Smooth muscle cell (in vitro differentiated cells): Measurements from ENCODE around the gene DNAI1. TPM values are rescaled to one million over a fixed set of nuclear protein-coding genes. Genes with fewer than 3 reads are reported as not detected.

Experiments used
- DNase-seq: peaks from one replicate; lab custom pipeline; 2025; ENCODE audit not compliant: unreplicated experiment; lab: John Stamatoyannopoulos, UW
- H2AFZ ChIP-seq: fragments of 200-600 bp; sonication (generic); 2 replicates; pipeline ENCODE4 v1.6.0; 2016; ENCODE audit warnings: antibody characterized with exemption, low read depth, mild to moderate bottlenecking
- H3F3A ChIP-seq: fragments of 200-600 bp; sonication (generic); 2 replicates; pipeline ENCODE4 v1.6.0; 2017; ENCODE audit warnings: antibody characterized with exemption, low read depth
- H3K27ac ChIP-seq: fragments of 200-600 bp; sonication (generic); 2 replicates; pipeline ENCODE4 v1.5.1; 2016; ENCODE audit warnings: low read depth, mild to moderate bottlenecking
- H3K27me3 ChIP-seq: fragments of 200-600 bp; sonication (generic); 2 replicates; pipeline ENCODE4 v1.6.1; 2016; ENCODE audit warnings: low read depth, mild to moderate bottlenecking
- H3K36me3 ChIP-seq: fragments of 200-600 bp; sonication (generic); 2 replicates; pipeline ENCODE4 v1.5.1; 2016; ENCODE audit warnings: low read depth
- H3K4me1 ChIP-seq: fragments of 200-600 bp; sonication (generic); 2 replicates; pipeline ENCODE4 v1.5.1; 2016; ENCODE audit warnings: low read depth
- H3K4me2 ChIP-seq: fragments of 200-600 bp; sonication (generic); 2 replicates; pipeline ENCODE4 v1.6.0; 2016; ENCODE audit warnings: mild to moderate bottlenecking
- H3K4me3 ChIP-seq: fragments of 200-600 bp; sonication (generic); 2 replicates; pipeline ENCODE4 v1.5.1; 2016; ENCODE audit warnings: mild to moderate bottlenecking
- H3K79me2 ChIP-seq: fragments of 200-600 bp; sonication (generic); 2 replicates; pipeline ENCODE4 v1.6.0; 2016; ENCODE audit warnings: low read depth, mild to moderate bottlenecking
- H3K9ac ChIP-seq: fragments of 200-600 bp; sonication (generic); 2 replicates; pipeline ENCODE4 v1.6.0; 2016; ENCODE audit warnings: low read depth
- H3K9me3 ChIP-seq: fragments of 200-600 bp; sonication (generic); replicated peaks from 2 replicates; pipeline ENCODE4 v1.5.1; 2016; ENCODE audit warnings: low read depth
- H4K20me1 ChIP-seq: fragments of 200-600 bp; sonication (generic); 2 replicates; pipeline ENCODE4 v1.6.0; 2016; ENCODE audit warnings: low read depth
- CTCF ChIP-seq: fragments of 200-600 bp; sonication (generic); IDR thresholded peaks from 2 replicates; pipeline ENCODE4 v1.5.1; 2017; ENCODE audit warnings: borderline replicate concordance, mild to moderate bottlenecking, antibody characterized with exemption; ENCODE audit not compliant: insufficient read depth, poor library complexity, severe bottlenecking
- WGBS: methylation state at CpG from one replicate; pipeline ENCODE4 v1.1.7; 2016; ENCODE audit warnings: low lambda C conversion rate; 5-methylcytosine and 5-hydroxymethylcytosine counted together
- polyA plus RNA-seq: library from polyadenylated mRNA; unstranded; fragments of >200 nt; fragmentation: Nextera tagmentation; extraction: Ambion mirVana; gene quantifications from 2 replicates; pipeline ENCODE4 v1.2.1, GENCODE V29; 2016
- total RNA-seq: library from RNA; depleted of rRNA; stranded (reverse); fragments of >200 nt; gene quantifications from 2 replicates; pipeline ENCODE4 v1.2.3, GENCODE V29; 2014

Gene DNAI1
- total and polyA plus RNA-seq, 2 experiments from 2014 or later, result 0.31 TPM; not detected in 1

- DNase-seq, result no peak
- Histone ChIP-seq H3K36me3 (no peaks in the 10 kb centered on the region), H3K4me3 (no peak overlapping the region), H3K4me1 (peaks cover 44% of the 10 kb centered on the region), H3K27me3 (no peaks in the 10 kb centered on the region), H3F3A (peaks cover 9% of the 10 kb centered on the region), H3K27ac (no peak overlapping the region), H3K9ac (no peak overlapping the region), H2AFZ (no peak overlapping the region), H3K9me3 (no peaks in the 10 kb centered on the region), H3K79me2 (no peaks in the 10 kb centered on the region), H3K4me2 (no peak overlapping the region), H4K20me1 (no peaks in the 10 kb centered on the region)
- 94% methylated on average over 16 of the region's 16 CpGs for WGBS
- no peak for TF ChIP-seq CTCF
These were observed 106.0 kb downstream of the DNAI1 start for GRCh38 chr9:34564617-34565016.

- Histone ChIP-seq H3K4me1 (peaks cover 41% of the 10 kb centered on the region), H3K27ac (no peak overlapping the region), H3K36me3 (no peaks in the 10 kb centered on the region), H3K79me2 (no peaks in the 10 kb centered on the region), H3F3A (no peaks in the 10 kb centered on the region), H3K9ac (no peak overlapping the region), H4K20me1 (peaks cover 2% of the 10 kb centered on the region), H3K27me3 (no peaks in the 10 kb centered on the region), H2AFZ (no peak overlapping the region), H3K4me2 (no peak overlapping the region), H3K4me3 (no peak overlapping the region), H3K9me3 (no peaks in the 10 kb centered on the region)
- 82% methylated on average over 8 of the region's 8 CpGs for WGBS
- no peak for TF ChIP-seq CTCF
- no peak for DNase-seq
These were observed 107.3 kb downstream of the DNAI1 start for GRCh38 chr9:34565856-34566255.

- no peak overlapping the region for H3K4me2 ChIP-seq
- no peak overlapping the region for H3K27ac ChIP-seq
- H4K20me1 ChIP-seq, result peaks cover 3% of the 10 kb centered on the region
- no peaks in the 10 kb centered on the region for H3K9me3 ChIP-seq
- no peak overlapping the region for H3K4me3 ChIP-seq
- no peak for TF ChIP-seq CTCF
- no peaks in the 10 kb centered on the region for H3K27me3 ChIP-seq
- WGBS, result 74% methylated on average over 8 of the region's 8 CpGs
- no peaks in the 10 kb centered on the region for H3F3A ChIP-seq
- H3K4me1 ChIP-seq, result peaks cover 37% of the 10 kb centered on the region
- no peaks in the 10 kb centered on the region for H3K79me2 ChIP-seq
- no peak overlapping the region for H3K9ac ChIP-seq
- H2AFZ ChIP-seq, result no peak overlapping the region
- DNase-seq, result no peak
- no peaks in the 10 kb centered on the region for H3K36me3 ChIP-seq
These were observed 107.7 kb downstream of the DNAI1 start for GRCh38 chr9:34566322-34566721.

- Histone ChIP-seq H3K4me3 (no peak overlapping the region), H3K9me3 (no peaks in the 10 kb centered on the region), H3K27me3 (no peaks in the 10 kb centered on the region), H3K4me2 (no peak overlapping the region), H3K4me1 (peaks cover 37% of the 10 kb centered on the region), H3K9ac (no peak overlapping the region), H3F3A (no peaks in the 10 kb centered on the region), H3K36me3 (no peaks in the 10 kb centered on the region), H3K79me2 (no peaks in the 10 kb centered on the region), H3K27ac (no peak overlapping the region), H4K20me1 (peaks cover 3% of the 10 kb centered on the region), H2AFZ (no peak overlapping the region)
- TF ChIP-seq CTCF, result no peak
- 94% methylated on average over 6 of the region's 6 CpGs for WGBS
- no peak for DNase-seq
These were observed 108.4 kb downstream of the DNAI1 start for GRCh38 chr9:34566972-34567371.
